CD4-positive, alpha-beta T cell treated with Interleukin-12 subunit alpha and Interleukin-12 subunit beta, for 1 hour (primary cell): ENCODE results near the gene LPAR6.
"Not testable (repeated sequence)": the region's sequence is repeated elsewhere in the genome, so short reads cannot be mapped to it uniquely, and the experiment has no call there.

Experiments used
- DNase-seq: peaks from one replicate; pipeline ENCODE4 v3.0.0-alpha.2; 2020

LPAR6 gene

GRCh38 chr13:48412881-48413351 lies at the start of gene LPAR6:
Gene LPAR6, minus strand, starts transcription at chr13:48413113. Its CDS starts 690 bp downstream, at chr13:48412423.
- DNase-seq: peak; percentile 68

- DNase-seq: no peak
Measured at GRCh38 chr13:48457578-48458242, 44.8 kb upstream of the LPAR6 start.

GRCh38 chr13:48456546-48456945 lies 43.6 kb upstream of the LPAR6 start:
- DNase-seq: no peak

GRCh38 chr13:48451196-48451595 lies 38.3 kb upstream of the LPAR6 start:
- DNase-seq: not testable (repeated sequence)

- no peak for DNase-seq
Measured at GRCh38 chr13:48449656-48450055, 36.7 kb upstream of the LPAR6 start.

GRCh38 chr13:48448959-48449614 lies 36.2 kb upstream of the LPAR6 start:
- no peak for DNase-seq

- DNase-seq: no peak
Measured at GRCh38 chr13:48448285-48448958, 35.5 kb upstream of the LPAR6 start.

- DNase-seq: no peak
Measured at GRCh38 chr13:48446464-48446863, 33.6 kb upstream of the LPAR6 start.

GRCh38 chr13:48443442-48444208 lies 30.7 kb upstream of the LPAR6 start:
- DNase-seq: peak; percentile 23

GRCh38 chr13:48437371-48437770 lies 24.5 kb upstream of the LPAR6 start:
- no peak for DNase-seq

- DNase-seq: no peak
Measured at GRCh38 chr13:48436661-48437288, 23.9 kb upstream of the LPAR6 start.

GRCh38 chr13:48434200-48434599 lies 21.3 kb upstream of the LPAR6 start:
- DNase-seq: no peak

- DNase-seq: no peak
Measured at GRCh38 chr13:48431987-48432615, 19.2 kb upstream of the LPAR6 start.

- DNase-seq: no peak
Measured at GRCh38 chr13:48431431-48431830, 18.5 kb upstream of the LPAR6 start.

GRCh38 chr13:48429886-48430285 lies 17.0 kb upstream of the LPAR6 start:
- no peak for DNase-seq

- no peak for DNase-seq
Measured at GRCh38 chr13:48429036-48429435, 16.1 kb upstream of the LPAR6 start.

- DNase-seq: not testable (repeated sequence)
Measured at GRCh38 chr13:48426755-48427298, 13.9 kb upstream of the LPAR6 start.

GRCh38 chr13:48426052-48426451 lies 13.1 kb upstream of the LPAR6 start:
- DNase-seq: no peak

GRCh38 chr13:48424212-48424611 lies 11.3 kb upstream of the LPAR6 start:
- no peak for DNase-seq

GRCh38 chr13:48422003-48422402 lies 9.1 kb upstream of the LPAR6 start:
- not testable (repeated sequence) for DNase-seq

- no peak for DNase-seq
Measured at GRCh38 chr13:48415516-48415915, 2.6 kb upstream of the LPAR6 start.

- no peak for DNase-seq
Measured at GRCh38 chr13:48414501-48414900, 1.6 kb upstream of the LPAR6 start.
